NB4 (cell line): ENCODE results near the gene SCUBE3.

Experiments used
- MAX ChIP-seq: IDR thresholded peaks from 2 replicates; pipeline ENCODE4 v1.6.1; 2011; ENCODE audit warnings: low read depth, low read length
- MYC ChIP-seq: IDR thresholded peaks from 2 replicates; pipeline ENCODE4 v1.6.1; 2011; ENCODE audit warnings: low read depth, low read length
- POLR2A ChIP-seq: IDR thresholded peaks from 2 replicates; pipeline ENCODE4 v1.6.1; 2011; ENCODE audit warnings: mild to moderate bottlenecking; ENCODE audit not compliant: insufficient read length; ENCODE audit errors: extremely low read depth
- TF ChIP-seq, protein P1 (sequence below): IDR thresholded peaks from one replicate; pipeline ENCODE4 v1.5.1; 2012; ENCODE audit warnings: low read depth, low read length

DNA sequence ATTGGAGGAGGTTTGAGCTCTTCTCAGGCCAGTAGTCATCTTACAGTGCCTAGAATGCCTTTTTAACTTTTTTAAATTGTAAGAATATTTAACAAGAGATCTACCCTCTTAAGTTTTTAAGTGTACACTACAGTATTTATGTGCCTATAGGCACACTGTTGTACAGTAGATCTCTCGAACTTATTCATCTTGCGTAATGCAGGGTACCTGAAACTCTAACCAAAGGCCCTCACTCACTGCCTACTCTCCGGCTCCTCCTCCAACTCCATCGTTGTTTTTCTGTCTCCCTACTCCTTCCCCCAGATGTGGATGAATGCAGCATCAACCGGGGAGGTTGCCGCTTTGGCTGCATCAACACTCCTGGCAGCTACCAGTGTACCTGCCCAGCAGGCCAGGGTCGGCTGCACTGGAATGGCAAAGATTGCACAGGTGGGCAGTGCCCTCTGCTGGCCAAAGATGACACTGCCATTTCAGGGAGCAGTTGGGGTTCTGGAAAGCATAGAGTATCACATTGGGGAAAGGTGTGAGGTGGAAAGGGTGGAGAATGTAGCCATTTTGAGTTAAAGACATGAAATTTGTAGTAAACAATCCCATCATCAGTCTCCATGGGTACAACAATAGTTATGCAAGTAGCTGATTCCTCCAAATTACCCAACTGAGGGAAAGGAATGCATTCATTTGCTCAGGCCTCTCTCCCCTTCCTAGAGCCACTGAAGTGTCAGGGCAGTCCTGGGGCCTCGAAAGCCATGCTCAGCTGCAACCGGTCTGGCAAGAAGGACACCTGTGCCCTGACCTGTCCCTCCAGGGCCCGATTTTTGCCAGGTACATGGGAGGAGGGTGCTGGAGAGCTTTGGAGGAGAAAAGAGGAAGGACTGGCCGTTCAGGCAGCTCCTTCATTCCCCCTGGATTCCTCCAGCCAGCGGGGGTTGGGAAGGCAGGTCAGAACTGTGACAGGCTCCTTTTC lies 27.4 kb downstream of the SCUBE3 start:
- TF ChIP-seq, protein P1, sequence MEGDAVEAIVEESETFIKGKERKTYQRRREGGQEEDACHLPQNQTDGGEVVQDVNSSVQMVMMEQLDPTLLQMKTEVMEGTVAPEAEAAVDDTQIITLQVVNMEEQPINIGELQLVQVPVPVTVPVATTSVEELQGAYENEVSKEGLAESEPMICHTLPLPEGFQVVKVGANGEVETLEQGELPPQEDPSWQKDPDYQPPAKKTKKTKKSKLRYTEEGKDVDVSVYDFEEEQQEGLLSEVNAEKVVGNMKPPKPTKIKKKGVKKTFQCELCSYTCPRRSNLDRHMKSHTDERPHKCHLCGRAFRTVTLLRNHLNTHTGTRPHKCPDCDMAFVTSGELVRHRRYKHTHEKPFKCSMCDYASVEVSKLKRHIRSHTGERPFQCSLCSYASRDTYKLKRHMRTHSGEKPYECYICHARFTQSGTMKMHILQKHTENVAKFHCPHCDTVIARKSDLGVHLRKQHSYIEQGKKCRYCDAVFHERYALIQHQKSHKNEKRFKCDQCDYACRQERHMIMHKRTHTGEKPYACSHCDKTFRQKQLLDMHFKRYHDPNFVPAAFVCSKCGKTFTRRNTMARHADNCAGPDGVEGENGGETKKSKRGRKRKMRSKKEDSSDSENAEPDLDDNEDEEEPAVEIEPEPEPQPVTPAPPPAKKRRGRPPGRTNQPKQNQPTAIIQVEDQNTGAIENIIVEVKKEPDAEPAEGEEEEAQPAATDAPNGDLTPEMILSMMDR: peak; percentile 94
- no peak for TF ChIP-seq POLR2A
- no peak for TF ChIP-seq MAX
- TF ChIP-seq MYC: no peak
